K562 (cell line): ENCODE data around the gene TMEM138.

ENCODE experiments used
- ERF ChIP-seq: fragments of 450-650 bp; formaldehyde crosslinking; IDR thresholded peaks from 2 replicates; pipeline ENCODE4 v1.4.0; 2020; ENCODE audit warnings: mild to moderate bottlenecking, mixed read lengths
- EZH2 ChIP-seq: IDR thresholded peaks from 2 replicates; pipeline ENCODE4 v1.6.1; 2012; ENCODE audit warnings: low read depth, mild to moderate bottlenecking, inconsistent platforms, low read length, borderline replicate concordance
- MNT ChIP-seq, 2 experiments: fragments of 450-650 bp; conservative IDR thresholded peaks; 2 replicates each; pipeline ENCODE4 v1.6.1; 2017; ENCODE audit warnings: mild to moderate bottlenecking in 2 of 2, moderate library complexity in 2 of 2
- ZHX1 ChIP-seq: fragments of 150-350 bp; conservative IDR thresholded peaks from 2 replicates; pipeline ENCODE4 v1.6.1; 2014; ENCODE audit warnings: low read length
- ZNF274 ChIP-seq: IDR thresholded peaks from 2 replicates; pipeline ENCODE4 v1.6.1; 2011; ENCODE audit warnings: low read depth, mild to moderate bottlenecking, low read length, moderate library complexity, borderline replicate concordance

- no peak for TF ChIP-seq ERF (CRISPR knock-in tag)
- no peak for TF ChIP-seq ZNF274
- TF ChIP-seq ZHX1: no peak
- no peak for TF ChIP-seq MNT (conservative IDR thresholded peaks at IDR 0.05)
- TF ChIP-seq EZH2: no peak
Observed at GRCh38 chr11:61332281-61332796, 29.8 kb upstream of the TMEM138 start.
